HCT116 (cell line): Measurements from ENCODE around the gene UBE2H. TPM values are rescaled to one million over a fixed set of nuclear protein-coding genes. Genes with fewer than 3 reads are reported as not detected.

ENCODE experiments used
- ATAC-seq: fragments of 200-7000 bp; cut with Tn5 transposase; 2 replicates; pipeline ENCODE4 v1.9.1; 2020; ENCODE audit warnings: mild to moderate bottlenecking, moderate library complexity
- BruUV-seq: library from RNA; stranded (reverse); fragments of 400-500 nt; replicated peaks from 2 replicates; lab custom pipeline; 2021; lab: Mats Ljungman, UMichigan
- CTCF ChIA-PET: fragments of 300-600 bp; sonication (Branson Sonifier 250); formaldehyde crosslinking; loops from one replicate; lab custom pipeline; 2021; ENCODE audit warnings: antibody characterized with exemption; lab: Charles Lee
- POLR2A ChIA-PET: fragments of 300-600, 350-600 bp; sonication (Branson Sonifier 250); formaldehyde crosslinking; loops from one replicate; lab custom pipeline; 2021; ENCODE audit warnings: antibody characterized with exemption; lab: Charles Lee
- RAD21 ChIA-PET, 2 experiments: fragments of 300-600 bp; sonication (Branson Sonifier 250); formaldehyde crosslinking; loops; one replicate each; lab custom pipeline; 2023; ENCODE audit warnings: low total read pairs in 2 of 2; ENCODE audit not compliant: uncharacterized antibody in 2 of 2, unreplicated experiment in 2 of 2, low non-redundant PET in 1 of 2; lab: Charles Lee
- DNase-seq: peaks from one replicate; pipeline ENCODE4 v3.0.0-alpha.2; 2010; ENCODE audit warnings: low read depth, low spot score
- H2AFZ ChIP-seq: fragments of 200-600 bp; shearing (Covaris generic), sonication (generic); 2 replicates; pipeline ENCODE4 v1.6.1; 2017; ENCODE audit warnings: low read depth, mixed run types, mixed read lengths, antibody characterized with exemption, low read length; ENCODE audit not compliant: poor library complexity, severe bottlenecking
- H3K27ac ChIP-seq: 2 replicates; pipeline ENCODE4 v1.5.1; 2012; ENCODE audit warnings: low read depth, low read length
- H3K27me3 ChIP-seq: fragments of 200-600 bp; sonication (generic); 2 replicates; pipeline ENCODE4 v1.6.1; 2016; ENCODE audit warnings: mixed run types, low read length, mixed read lengths; ENCODE audit not compliant: insufficient read depth
- H3K36me3 ChIP-seq, 2 experiments: fragments of 200-500 bp in 1 of 2; fragments of 200-600 bp in 1 of 2; sonication (Bioruptor generic) in 1 of 2; sonication (generic) in 1 of 2; 2 replicates each; pipeline versions ENCODE4 v1.5.1 to v1.6.1; 2014 to 2016; ENCODE audit warnings: low read length in 2 of 2, inconsistent platforms in 1 of 2, mixed read lengths in 1 of 2, mixed run types in 1 of 2; ENCODE audit not compliant: insufficient read depth in 2 of 2, control insufficient read depth in 1 of 2
- H3K4me1 ChIP-seq, 2 experiments: fragments of 200-600 bp in 1 of 2; sonication (generic) in 1 of 2; 2 replicates each; pipeline versions ENCODE4 v1.5.1 to v1.6.1; 2012 to 2017; ENCODE audit warnings: low read length in 2 of 2, inconsistent platforms in 1 of 2, mild to moderate bottlenecking in 1 of 2, mixed read lengths in 1 of 2, mixed run types in 1 of 2, moderate library complexity in 1 of 2; ENCODE audit not compliant: insufficient read depth in 2 of 2, control insufficient read depth in 1 of 2
- H3K4me2 ChIP-seq: fragments of 200-600 bp; sonication (generic); 2 replicates; pipeline ENCODE4 v1.6.1; 2017; ENCODE audit warnings: mixed run types, low read length, mixed read lengths
- H3K4me3 ChIP-seq, 2 experiments: fragments of 200-600 bp in 1 of 2; sonication (generic) in 1 of 2; replicated peaks in 1 of 2; 2 replicates each; pipeline ENCODE4 v1.5.1; 2011 to 2016; ENCODE audit warnings: low read length in 2 of 2, control low read depth in 1 of 2, low read depth in 1 of 2, mild to moderate bottlenecking in 1 of 2, mixed read lengths in 1 of 2, mixed run types in 1 of 2
- H3K79me2 ChIP-seq: fragments of 200-600 bp; sonication (generic); 2 replicates; pipeline ENCODE4 v1.6.1; 2017; ENCODE audit warnings: mild to moderate bottlenecking, mixed run types, low read length, moderate library complexity, mixed read lengths; ENCODE audit not compliant: insufficient read depth
- H3K9ac ChIP-seq: fragments of 200-600 bp; sonication (generic); 2 replicates; pipeline ENCODE4 v1.6.1; 2016; ENCODE audit warnings: low read length, mixed read lengths
- H3K9me2 ChIP-seq: fragments of 200-600 bp; sonication (generic), shearing (Covaris generic); 2 replicates; pipeline ENCODE4 v1.6.1; 2017; ENCODE audit warnings: mixed run types, mild to moderate bottlenecking, moderate library complexity; ENCODE audit not compliant: insufficient read depth
- H3K9me3 ChIP-seq, 2 experiments: fragments of 200-500 bp in 1 of 2; fragments of 200-600 bp in 1 of 2; sonication (Bioruptor generic) in 1 of 2; sonication (generic) in 1 of 2; 2 replicates each; pipeline ENCODE4 v1.6.1; 2014 to 2017; ENCODE audit warnings: low read length in 2 of 2, mixed read lengths in 2 of 2, inconsistent platforms in 1 of 2, low read depth in 1 of 2, mild to moderate bottlenecking in 1 of 2, mixed run types in 1 of 2, moderate library complexity in 1 of 2; ENCODE audit not compliant: control insufficient read depth in 1 of 2, insufficient read depth in 1 of 2
- H4K20me1 ChIP-seq: fragments of 200-600 bp; sonication (generic), shearing (Covaris generic); 2 replicates; pipeline ENCODE4 v1.6.1; 2017; ENCODE audit warnings: mixed run types, mild to moderate bottlenecking, moderate library complexity; ENCODE audit not compliant: insufficient read depth
- JUND ChIP-seq: IDR thresholded peaks from 2 replicates; pipeline ENCODE4 v1.6.1; 2012
- MAX ChIP-seq: IDR thresholded peaks from 2 replicates; pipeline ENCODE4 v1.6.1; 2012
- REST ChIP-seq: IDR thresholded peaks from 2 replicates; pipeline ENCODE4 v1.6.1; 2012; ENCODE audit warnings: low read depth
- SP1 ChIP-seq: IDR thresholded peaks from 2 replicates; pipeline ENCODE4 v1.6.1; 2012; ENCODE audit warnings: low read depth
- TCF7L2 ChIP-seq: IDR thresholded peaks from 2 replicates; pipeline ENCODE4 v1.7.0; 2011; ENCODE audit warnings: borderline replicate concordance, inconsistent platforms; ENCODE audit not compliant: insufficient read depth, insufficient read length; ENCODE audit errors: extremely low read depth
- ZNF274 ChIP-seq: fragments of 200-500 bp; sonication (Bioruptor generic); IDR thresholded peaks from 2 replicates; pipeline ENCODE4 v1.6.1; 2014; ENCODE audit warnings: mild to moderate bottlenecking, low read depth, low read length, inconsistent platforms
- intact Hi-C: fragments of 100-400 bp; cut with micrococcal nuclease; formaldehyde crosslinking; loops from 2 replicates; pipeline ENCODE4 v1.10.0; 2022
- total RNA-seq: library from RNA; stranded (reverse); gene quantifications from one replicate; pipeline ENCODE4 v1.2.1, GENCODE V29; 2021; ENCODE audit not compliant: unreplicated experiment

The UBE2H gene
- total RNA-seq, 1 experiment from 2014 or later = 117 TPM

GRCh38 chr7:129848436-129848835, 104.3 kb downstream of the UBE2H start:
- Histone ChIP-seq H3K79me2 (peaks cover 59% of the 10 kb centered on the region), H3K27me3 (no peaks in the 10 kb centered on the region), H3K4me2 (0 out of 2 replicates have a peak overlapping the region, but pooled peaks have one; percentile 13), H3K4me1 (peaks cover 96 to 97% of the 10 kb centered on the region in 2 experiments), H3K27ac (peak overlapping the region; percentile 98), H2AFZ (no peak overlapping the region), H4K20me1 (no peaks in the 10 kb centered on the region), H3K4me3 (no peak overlapping the region), H3K9me3 (no peaks in the 10 kb centered on the region), H3K9me2 (no peaks in the 10 kb centered on the region), H3K9ac (no peak overlapping the region), H3K36me3 (no peaks in the 10 kb centered on the region)
- POLR2A ChIA-PET = no interaction called here
- ATAC-seq (no peak), DNase-seq (no peak)
- RAD21 ChIA-PET = interaction anchor here in 1 of 2 experiments (0.7 kb wide), 1 partner anchor 95 kb away, joined by 4 read pairs; no protein-coding TSS in a partner anchor
- CTCF ChIA-PET = no interaction called here
- intact Hi-C loops = no loop called here
- no TSS peak for BruUV-seq
- no peak for TF ChIP-seq TCF7L2
- no peak for TF ChIP-seq REST
- no peak for TF ChIP-seq JUND
- no peak for TF ChIP-seq SP1
- TF ChIP-seq MAX = no peak
- TF ChIP-seq ZNF274 = no peak
